GM19452 (cell line): ENCODE measurements around the gene SHISA9.

Source experiments
- ATAC-seq: cut with Tn5 transposase; IDR thresholded peaks from one replicate; pipeline ENCODE4 v1.9.1; 2021; ENCODE audit not compliant: unreplicated experiment

The SHISA9 gene

GRCh38 chr16:13013043-13013442, 111.6 kb downstream of the SHISA9 start:
- no peak for ATAC-seq

GRCh38 chr16:13014476-13014875, 113.1 kb downstream of the SHISA9 start:
- no peak for ATAC-seq

- ATAC-seq = no peak
Measured at GRCh38 chr16:13018026-13018425, 116.6 kb downstream of the SHISA9 start.

GRCh38 chr16:13021996-13022395, 120.6 kb downstream of the SHISA9 start:
- ATAC-seq = no peak

GRCh38 chr16:13029786-13030185, 128.4 kb downstream of the SHISA9 start:
- ATAC-seq = no peak

GRCh38 chr16:13030769-13031168, 129.4 kb downstream of the SHISA9 start:
- ATAC-seq = no peak

GRCh38 chr16:13032911-13033310, 131.5 kb downstream of the SHISA9 start:
- ATAC-seq = no peak

GRCh38 chr16:13036600-13036999, 135.2 kb downstream of the SHISA9 start:
- no peak for ATAC-seq

GRCh38 chr16:13038591-13038990, 137.2 kb downstream of the SHISA9 start:
- ATAC-seq = no peak

- no peak for ATAC-seq
Measured at GRCh38 chr16:13039526-13039925, 138.1 kb downstream of the SHISA9 start.

- no peak for ATAC-seq
Measured at GRCh38 chr16:13041180-13041579, 139.8 kb downstream of the SHISA9 start.

GRCh38 chr16:13041646-13042290, 140.4 kb downstream of the SHISA9 start:
- no peak for ATAC-seq

GRCh38 chr16:13042291-13042685, 140.9 kb downstream of the SHISA9 start:
- no peak for ATAC-seq

- no peak for ATAC-seq
Measured at GRCh38 chr16:13046061-13046821, 144.8 kb downstream of the SHISA9 start.

- no peak for ATAC-seq
Measured at GRCh38 chr16:13047276-13047675, 145.9 kb downstream of the SHISA9 start.

- no peak for ATAC-seq
Measured at GRCh38 chr16:13049688-13050087, 148.3 kb downstream of the SHISA9 start.

GRCh38 chr16:13052431-13052830, 151.0 kb downstream of the SHISA9 start:
- no peak for ATAC-seq

- ATAC-seq = no peak
Measured at GRCh38 chr16:13055480-13055879, 154.1 kb downstream of the SHISA9 start.

- no peak for ATAC-seq
Measured at GRCh38 chr16:13056607-13057006, 155.2 kb downstream of the SHISA9 start.

GRCh38 chr16:13060932-13061331, 159.5 kb downstream of the SHISA9 start:
- no peak for ATAC-seq

- ATAC-seq = no peak
Measured at GRCh38 chr16:13061691-13062090, 160.3 kb downstream of the SHISA9 start.

GRCh38 chr16:13062219-13062618, 160.8 kb downstream of the SHISA9 start:
- ATAC-seq = no peak

- no peak for ATAC-seq
Measured at GRCh38 chr16:13063457-13063856, 162.1 kb downstream of the SHISA9 start.
